Measurements from ENCODE around the gene NFIC. TPM values are rescaled to one million over a fixed set of nuclear protein-coding genes. Genes with fewer than 3 reads are reported as not detected.

The NFIC gene
- total RNA-seq, 1 donor from 2014 or later = 38.3 TPM

DNA sequence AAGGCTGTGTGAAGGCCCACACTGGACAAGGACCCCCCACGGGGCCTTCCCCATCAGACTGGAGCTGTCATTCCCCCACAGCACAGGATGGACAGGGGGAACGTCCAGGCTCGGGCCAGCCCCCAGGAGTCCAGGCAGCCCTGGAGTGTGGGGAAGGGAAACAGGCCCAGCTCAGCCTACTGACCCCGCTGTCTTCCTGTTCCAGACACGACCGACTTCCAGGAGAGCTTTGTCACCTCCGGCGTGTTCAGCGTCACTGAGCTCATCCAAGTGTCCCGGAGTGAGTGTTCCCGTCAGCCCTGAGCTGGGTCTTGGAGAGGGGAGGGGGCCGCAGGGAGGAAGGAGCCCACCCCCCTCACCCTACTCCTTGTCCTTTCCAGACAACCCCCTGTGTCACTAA, 66.9 kb downstream of the NFIC start:
- H3K9ac ChIP-seq (ENCODE audit: low read length) = no peak overlapping the region
- no peak overlapping the region for H2AFZ ChIP-seq (ENCODE audit: low read depth, low read length)
- Mint-ChIP-seq H3K9me3 (ENCODE audit: unreplicated experiment) (peaks cover 6% of the 10 kb centered on the region), H3K4me1 (ENCODE audit: low read depth, unreplicated experiment) (peaks cover 3% of the 10 kb centered on the region), H3K4me3 (ENCODE audit: unreplicated experiment) (no peak overlapping the region), H3K36me3 (ENCODE audit: low read depth, unreplicated experiment) (peaks cover 19% of the 10 kb centered on the region), H3K27ac (ENCODE audit: unreplicated experiment) (no peak overlapping the region), H3K27me3 (ENCODE audit: low read depth, unreplicated experiment) (no peaks in the 10 kb centered on the region)
- H3K27ac ChIP-seq (ENCODE audit: low read depth, low read length) = no peak overlapping the region
- DNase-seq (ENCODE audit: low read depth) (no peak), FAIRE-seq (no peak)
- H3K4me2 ChIP-seq (ENCODE audit: low read length) = no peak overlapping the region
- TF ChIP-seq, protein P1, sequence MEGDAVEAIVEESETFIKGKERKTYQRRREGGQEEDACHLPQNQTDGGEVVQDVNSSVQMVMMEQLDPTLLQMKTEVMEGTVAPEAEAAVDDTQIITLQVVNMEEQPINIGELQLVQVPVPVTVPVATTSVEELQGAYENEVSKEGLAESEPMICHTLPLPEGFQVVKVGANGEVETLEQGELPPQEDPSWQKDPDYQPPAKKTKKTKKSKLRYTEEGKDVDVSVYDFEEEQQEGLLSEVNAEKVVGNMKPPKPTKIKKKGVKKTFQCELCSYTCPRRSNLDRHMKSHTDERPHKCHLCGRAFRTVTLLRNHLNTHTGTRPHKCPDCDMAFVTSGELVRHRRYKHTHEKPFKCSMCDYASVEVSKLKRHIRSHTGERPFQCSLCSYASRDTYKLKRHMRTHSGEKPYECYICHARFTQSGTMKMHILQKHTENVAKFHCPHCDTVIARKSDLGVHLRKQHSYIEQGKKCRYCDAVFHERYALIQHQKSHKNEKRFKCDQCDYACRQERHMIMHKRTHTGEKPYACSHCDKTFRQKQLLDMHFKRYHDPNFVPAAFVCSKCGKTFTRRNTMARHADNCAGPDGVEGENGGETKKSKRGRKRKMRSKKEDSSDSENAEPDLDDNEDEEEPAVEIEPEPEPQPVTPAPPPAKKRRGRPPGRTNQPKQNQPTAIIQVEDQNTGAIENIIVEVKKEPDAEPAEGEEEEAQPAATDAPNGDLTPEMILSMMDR (IDR thresholded peaks at IDR 0.05; ENCODE audit: insufficient read depth, low read depth, low read length) = no peak
- no peak for TF ChIP-seq EZH2 (IDR thresholded peaks at IDR 0.05; ENCODE audit: insufficient read depth, low read length)
- peaks cover 14% of the 10 kb centered on the region for H3K4me1 ChIP-seq (ENCODE audit: insufficient read depth, low read length)
- H3K36me3 ChIP-seq (ENCODE audit: insufficient read depth, low read length) = peaks cover 12% of the 10 kb centered on the region
- H3K79me2 ChIP-seq (ENCODE audit: insufficient read depth, low read length) = peaks cover 24% of the 10 kb centered on the region
- peaks cover 4% of the 10 kb centered on the region for H3K9me3 ChIP-seq (ENCODE audit: insufficient read depth, low read depth, low read length)
- no peaks in the 10 kb centered on the region for H3K27me3 ChIP-seq (ENCODE audit: insufficient read depth, low read length)
- H4K20me1 ChIP-seq (ENCODE audit: insufficient read depth, low read length) = peaks cover 8% of the 10 kb centered on the region
- no peak overlapping the region for H3K4me3 ChIP-seq (ENCODE audit: insufficient read depth, low read depth, low read length)

- Histone ChIP-seq H4K20me1 (ENCODE audit: insufficient read depth, low read length) (peaks cover 8% of the 10 kb centered on the region), H3K36me3 (ENCODE audit: insufficient read depth, low read length) (peaks cover 16% of the 10 kb centered on the region), H3K4me3 (ENCODE audit: insufficient read depth, low read depth, low read length) (no peak overlapping the region), H3K79me2 (ENCODE audit: insufficient read depth, low read length) (peaks cover 24% of the 10 kb centered on the region), H3K27me3 (ENCODE audit: insufficient read depth, low read length) (no peaks in the 10 kb centered on the region), H2AFZ (ENCODE audit: low read depth, low read length) (no peak overlapping the region), H3K9me3 (ENCODE audit: insufficient read depth, low read depth, low read length) (peaks cover 4% of the 10 kb centered on the region), H3K27ac (ENCODE audit: low read depth, low read length) (peak overlapping the region; percentile 87), H3K4me2 (ENCODE audit: low read length) (peak overlapping the region; percentile 93), H3K4me1 (ENCODE audit: insufficient read depth, low read length) (peaks cover 10% of the 10 kb centered on the region), H3K9ac (ENCODE audit: low read length) (peak overlapping the region; percentile 84)
- H3K27me3 Mint-ChIP-seq (ENCODE audit: low read depth, unreplicated experiment) = no peaks in the 10 kb centered on the region
- H3K4me3 Mint-ChIP-seq (ENCODE audit: unreplicated experiment) = peak overlapping the region; percentile 89
- DNase-seq (ENCODE audit: low read depth) (no peak), FAIRE-seq (no peak)
- peaks cover 6% of the 10 kb centered on the region for H3K9me3 Mint-ChIP-seq (ENCODE audit: unreplicated experiment)
- TF ChIP-seq, protein P1 (IDR thresholded peaks at IDR 0.05; ENCODE audit: insufficient read depth, low read depth, low read length) = no peak
- TF ChIP-seq EZH2 (IDR thresholded peaks at IDR 0.05; ENCODE audit: insufficient read depth, low read length) = no peak
- peaks cover 19% of the 10 kb centered on the region for H3K36me3 Mint-ChIP-seq (ENCODE audit: low read depth, unreplicated experiment)
- H3K4me1 Mint-ChIP-seq (ENCODE audit: low read depth, unreplicated experiment) = peaks cover 3% of the 10 kb centered on the region
- H3K27ac Mint-ChIP-seq (ENCODE audit: unreplicated experiment) = peak overlapping the region; percentile 12
Observed at GRCh38 chr19:3433805-3434540, 67.6 kb downstream of the NFIC start.

All from astrocyte (in vitro differentiated cells and primary cell).